NCI-H187 (cell line): ENCODE results near the gene FOXP3.

ENCODE experiments used
- DNase-seq, 2 experiments: peaks; one replicate each; lab custom pipeline; 2025; lab: John Stamatoyannopoulos, UW

The FOXP3 gene

GRCh38 chrX:49214416-49214815 is 50.1 kb downstream of the FOXP3 start:
- DNase-seq: no peak

GRCh38 chrX:49212861-49213260 is 51.6 kb downstream of the FOXP3 start:
- DNase-seq: no peak

GRCh38 chrX:49212209-49212608 is 52.3 kb downstream of the FOXP3 start:
- no peak for DNase-seq

DNA sequence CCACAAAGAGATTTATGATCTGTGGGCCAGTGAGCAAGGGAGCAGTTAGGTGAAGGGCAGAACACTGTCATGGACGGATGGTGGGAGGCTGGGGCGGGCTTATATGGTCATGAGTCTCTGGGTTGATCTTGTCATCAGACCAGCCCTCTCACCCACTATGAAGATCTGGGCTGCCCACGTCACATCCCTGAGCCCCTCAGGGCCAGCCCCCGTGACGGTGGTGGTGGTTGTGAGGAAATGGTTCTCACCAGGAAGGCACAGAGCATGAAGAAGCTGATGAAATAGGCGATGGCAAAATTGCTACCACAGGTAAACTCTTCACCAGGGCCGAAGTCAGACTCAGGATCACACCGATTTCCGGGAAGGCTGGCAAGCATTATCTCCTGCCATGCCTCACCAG is 53.4 kb downstream of the FOXP3 start:
- no peak for DNase-seq

- no peak for DNase-seq
Measured at GRCh38 chrX:49210406-49210805, 54.1 kb downstream of the FOXP3 start.

DNA sequence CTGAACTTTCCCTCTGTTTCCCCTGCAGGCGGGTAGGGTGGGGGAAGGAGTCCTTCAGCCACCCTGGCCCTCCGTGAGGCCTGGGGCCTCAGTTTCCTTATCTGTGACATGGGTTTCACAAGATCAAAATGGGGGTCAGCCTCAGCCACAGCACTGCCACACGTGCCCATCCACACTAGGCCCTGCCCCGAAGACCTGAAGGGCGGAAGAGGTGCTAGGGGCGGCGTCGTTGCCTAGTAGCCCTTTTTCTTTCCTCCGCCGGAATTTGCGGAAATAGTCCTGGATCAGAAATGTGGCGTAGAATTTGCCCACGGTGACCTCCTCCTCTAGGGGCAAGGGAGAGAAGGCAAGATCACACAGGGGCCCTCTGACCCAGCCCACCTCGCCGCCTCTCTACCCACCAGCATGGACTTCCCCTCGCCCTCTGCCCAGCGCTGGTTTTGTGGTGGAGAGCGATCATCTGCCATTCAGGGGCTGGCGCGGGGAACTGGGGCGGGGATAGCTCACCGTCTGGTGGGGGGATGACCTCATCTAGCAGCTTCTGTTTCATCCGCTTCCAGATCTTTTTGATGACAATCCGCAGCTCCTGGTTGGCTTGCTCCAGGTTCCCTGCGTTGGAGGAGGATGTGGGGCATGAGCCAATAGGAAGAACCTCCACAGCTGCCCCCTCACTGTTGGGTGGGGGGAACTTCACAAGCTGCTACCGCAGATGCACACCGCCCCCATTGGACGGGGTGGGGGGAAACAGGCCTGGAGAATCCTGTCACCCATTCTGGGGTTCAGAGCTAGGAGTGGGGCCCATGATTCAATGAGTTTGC is 54.9 kb downstream of the FOXP3 start:
- DNase-seq: no peak

GRCh38 chrX:49208399-49208798 is 56.1 kb downstream of the FOXP3 start:
- DNase-seq: no peak

GRCh38 chrX:49206543-49206942 is 58.0 kb downstream of the FOXP3 start:
- no peak for DNase-seq

GRCh38 chrX:49205443-49205842 is 59.1 kb downstream of the FOXP3 start:
- no peak for DNase-seq

DNA sequence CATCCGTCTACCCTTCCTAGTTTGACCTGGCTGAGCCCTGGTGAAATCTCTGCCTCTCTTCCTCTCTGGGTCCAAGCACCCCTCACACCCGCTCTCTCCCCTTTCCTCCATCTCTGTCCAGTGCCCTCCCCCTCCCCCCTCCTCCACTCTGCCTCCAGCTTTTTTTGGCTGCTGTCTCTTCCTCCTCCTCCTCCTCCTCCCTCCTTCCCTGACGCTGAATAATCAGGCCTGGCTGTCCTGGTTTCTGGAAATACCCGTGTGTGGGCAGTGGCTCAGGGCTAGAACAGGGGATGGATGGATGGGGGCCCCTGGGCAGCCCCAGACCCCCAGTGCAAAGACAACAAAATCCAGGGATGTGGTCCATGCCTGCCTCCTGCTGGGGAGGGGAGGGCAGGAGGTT is 59.8 kb downstream of the FOXP3 start:
- DNase-seq: no peak

DNA sequence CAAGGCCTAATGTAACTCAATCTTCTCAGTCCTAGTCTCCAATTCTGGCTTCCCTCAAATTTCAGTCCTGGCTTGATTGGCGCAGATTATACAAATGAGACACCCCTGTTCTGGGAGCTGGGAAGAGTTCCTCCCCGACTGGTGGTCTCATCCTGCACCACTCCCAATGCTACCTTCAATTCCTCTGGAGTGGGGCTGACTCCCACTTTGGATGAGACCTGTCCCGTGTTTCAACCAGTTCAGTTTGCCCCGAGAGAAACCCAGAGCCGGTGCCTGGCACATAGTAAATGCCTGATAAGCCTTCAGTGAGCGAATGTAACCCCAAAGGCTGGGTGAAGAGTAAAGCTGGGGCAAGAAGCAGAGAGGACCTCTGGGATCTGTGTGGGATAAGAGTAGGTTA is 60.5 kb downstream of the FOXP3 start:
- DNase-seq: no peak

DNA sequence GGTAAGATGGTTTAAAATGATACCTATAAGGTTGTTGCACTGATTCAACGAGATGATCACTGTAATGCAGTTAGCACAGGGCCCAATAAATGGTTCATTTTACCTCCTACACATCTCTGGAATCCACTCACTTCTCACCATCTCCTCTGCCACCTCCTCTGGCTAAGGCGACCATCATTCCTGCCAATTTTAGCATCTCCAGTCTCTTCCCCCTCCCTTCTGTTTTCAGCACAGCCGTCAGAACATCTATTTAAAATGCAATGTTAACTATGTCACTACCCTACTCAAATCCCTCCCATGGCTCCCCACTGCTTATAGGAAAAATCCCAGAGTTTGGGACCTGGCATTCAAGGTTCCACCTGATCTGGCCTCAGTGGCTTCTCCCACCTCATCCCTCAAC is 61.0 kb downstream of the FOXP3 start:
- DNase-seq: no peak

DNA sequence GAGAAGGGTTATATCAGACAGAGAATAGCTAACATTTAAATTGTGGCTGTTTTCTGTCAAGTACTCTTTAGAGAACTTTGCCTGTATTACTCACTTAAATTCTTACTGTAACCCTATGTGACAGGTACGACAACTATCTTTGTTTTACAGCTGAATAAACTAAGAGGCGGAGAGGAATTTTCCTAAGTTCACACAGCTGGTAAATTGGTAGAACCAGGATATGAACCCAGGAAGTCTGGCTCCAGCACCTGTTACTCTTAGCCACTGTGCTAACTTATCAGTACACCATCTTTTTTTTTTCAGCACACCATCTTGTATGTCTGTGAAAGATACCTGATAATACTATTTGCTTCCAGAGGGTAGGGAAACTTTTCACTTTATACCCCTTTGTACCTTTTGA is 62.5 kb downstream of the FOXP3 start:
- no peak for DNase-seq
